ENCODE data around the gene EML6. TPM values are rescaled to one million over a fixed set of nuclear protein-coding genes. Genes with fewer than 3 reads are reported as not detected.
"Not testable (repeated sequence)": the region's sequence is repeated elsewhere in the genome, so short reads cannot be mapped to it uniquely, and the experiment has no call there.

Gene EML6
- total RNA-seq, 2 donors from 2014 or later, result 3.2 to 12.1 TPM

DNA sequence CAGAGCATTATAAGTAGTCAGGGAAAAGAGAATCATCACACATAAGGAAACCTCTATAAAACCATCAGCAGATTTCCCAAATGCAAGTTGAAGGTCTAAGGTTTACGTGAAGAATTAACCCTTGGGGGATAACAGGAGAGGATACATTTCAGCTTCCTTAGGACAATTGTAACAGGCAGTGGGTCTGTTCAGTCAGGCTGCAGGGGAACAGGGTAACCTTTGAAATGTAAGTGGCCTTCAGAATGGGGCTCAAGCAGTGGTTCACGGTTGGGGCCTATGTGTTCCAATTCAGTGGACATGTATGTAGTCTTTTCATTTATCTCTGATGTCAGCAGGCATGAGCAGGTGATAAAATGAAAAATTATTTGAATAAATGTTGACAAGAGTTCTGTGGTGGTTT is 139.3 kb downstream of the EML6 start:
- DNase-seq (ENCODE audit: low spot score), result no peak
- intact Hi-C loops (cut with DNase I), result no loop called here

DNA sequence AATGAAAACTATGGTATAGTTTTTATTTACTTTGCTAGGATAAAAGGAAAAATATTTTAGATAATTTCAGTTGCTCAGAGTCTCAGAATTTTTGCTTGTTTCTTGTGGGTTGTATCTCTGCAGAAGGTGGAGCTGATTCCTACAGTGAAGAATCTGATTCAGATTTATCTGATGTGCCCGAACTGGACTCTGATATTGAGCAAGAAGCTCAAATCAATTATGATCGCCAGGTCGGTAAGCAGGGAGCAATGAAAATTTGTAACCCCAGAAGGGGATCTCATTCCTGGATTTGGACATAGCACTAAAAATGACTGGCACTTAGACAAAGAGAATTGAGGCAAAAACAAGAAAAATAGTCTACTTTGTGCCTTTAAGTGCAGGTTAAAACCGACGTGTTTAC is 140.2 kb downstream of the EML6 start:
- intact Hi-C loops (cut with DNase I), result no loop called here
- DNase-seq (ENCODE audit: low spot score), result no peak

DNA sequence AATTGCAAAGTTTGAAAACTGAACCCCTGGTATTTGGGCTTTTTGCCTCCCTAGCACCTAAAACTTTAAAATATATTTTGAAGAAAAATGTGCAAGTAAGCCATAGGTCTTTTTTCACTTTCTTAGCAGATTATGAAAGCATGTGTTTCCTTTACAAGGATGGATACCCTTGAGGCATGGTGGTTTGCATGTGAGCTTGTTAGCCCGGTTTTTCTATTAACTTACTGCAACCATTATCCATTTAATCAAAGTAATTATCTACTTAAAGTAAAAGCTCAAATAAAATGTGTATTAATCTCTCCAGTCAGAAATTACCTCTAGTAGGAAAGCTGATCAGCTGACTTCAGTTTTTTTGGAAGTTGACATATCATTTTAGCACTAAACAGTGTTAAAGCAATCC is 140.6 kb downstream of the EML6 start:
- intact Hi-C loops (cut with DNase I), result no loop called here
- DNase-seq (ENCODE audit: low spot score), result no peak

DNA sequence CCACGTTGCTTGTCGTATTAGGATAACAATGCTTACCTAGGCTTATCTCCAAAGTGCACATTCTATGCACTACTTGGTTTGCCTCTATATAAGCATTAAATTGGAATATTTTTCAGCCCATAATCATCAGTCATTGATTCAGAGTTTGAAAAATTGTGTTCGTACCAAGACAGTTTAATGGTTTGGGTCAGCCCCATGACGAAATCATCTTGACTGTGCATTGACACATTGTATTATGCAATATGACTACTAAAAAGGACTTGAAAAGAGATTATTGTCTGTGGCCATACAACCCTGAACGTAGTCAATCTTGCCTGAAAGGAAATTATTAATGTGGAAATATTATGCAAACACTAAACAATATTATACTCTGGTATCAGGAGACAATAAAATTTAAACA is 141.3 kb downstream of the EML6 start:
- no peak for DNase-seq (ENCODE audit: low spot score)
- intact Hi-C loops (cut with DNase I), result no loop called here

DNA sequence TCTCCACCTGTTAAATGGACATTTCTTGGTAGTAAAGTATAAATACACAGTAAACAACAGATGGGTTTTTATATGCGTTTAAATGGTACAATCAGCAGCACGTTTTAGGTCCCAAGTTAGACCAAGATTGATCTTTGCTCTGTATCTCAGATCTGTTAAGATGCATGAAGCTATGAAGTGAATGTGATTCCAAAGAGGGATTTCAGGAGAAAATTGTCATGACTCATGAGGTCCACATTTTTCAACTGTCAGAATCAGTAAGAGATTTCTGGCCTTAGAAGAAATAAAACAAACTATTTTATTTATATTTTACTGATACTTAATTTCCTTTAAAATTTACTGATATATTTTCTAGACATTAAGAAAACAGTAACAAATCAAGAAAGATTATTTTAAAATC is 142.7 kb downstream of the EML6 start:
- intact Hi-C loops (cut with DNase I), result no loop called here
- no peak for DNase-seq (ENCODE audit: low spot score)

DNA sequence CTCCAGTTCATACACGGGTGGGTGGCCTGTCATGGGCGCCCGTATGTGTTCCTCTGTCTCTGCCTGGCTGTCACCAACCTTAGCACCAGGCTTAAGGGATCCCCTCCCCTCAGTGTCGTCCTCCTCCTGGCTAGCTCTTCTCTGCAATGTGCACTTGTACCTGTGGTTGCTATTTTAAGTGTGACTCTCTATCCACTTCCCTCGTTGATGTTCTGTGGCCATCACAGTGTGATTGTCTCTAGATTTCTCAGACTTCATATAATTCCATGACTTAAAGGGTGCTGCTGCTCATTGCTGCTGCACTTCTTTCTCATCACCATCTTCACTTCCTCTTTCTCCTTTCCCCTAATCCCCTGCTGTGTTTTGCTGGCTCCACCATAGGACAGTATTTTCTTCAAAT is 143.4 kb downstream of the EML6 start:
- no peak for DNase-seq (ENCODE audit: low spot score)
- intact Hi-C loops (cut with DNase I), result no loop called here

DNA sequence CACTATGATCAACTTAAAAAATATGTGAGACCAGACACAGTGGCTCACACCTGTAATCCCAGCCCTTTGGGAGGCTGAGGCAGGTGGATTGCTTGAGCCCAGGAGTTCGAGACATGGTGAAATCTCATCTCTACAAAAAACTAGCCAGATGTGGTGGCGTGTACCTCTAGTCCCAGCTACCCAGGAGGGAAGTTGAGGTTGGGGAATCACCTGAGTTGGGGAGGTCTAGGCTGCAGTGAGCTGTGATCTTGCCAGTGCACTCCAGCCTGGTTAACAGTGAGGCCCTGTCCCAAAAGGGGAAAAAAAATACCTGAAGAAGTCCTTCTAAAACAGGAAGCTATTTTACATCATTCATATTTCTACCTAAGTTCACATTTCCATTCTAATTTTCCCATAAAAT is 144.0 kb downstream of the EML6 start:
- DNase-seq (ENCODE audit: low spot score), result no peak
- intact Hi-C loops (cut with DNase I), result no loop called here

DNA sequence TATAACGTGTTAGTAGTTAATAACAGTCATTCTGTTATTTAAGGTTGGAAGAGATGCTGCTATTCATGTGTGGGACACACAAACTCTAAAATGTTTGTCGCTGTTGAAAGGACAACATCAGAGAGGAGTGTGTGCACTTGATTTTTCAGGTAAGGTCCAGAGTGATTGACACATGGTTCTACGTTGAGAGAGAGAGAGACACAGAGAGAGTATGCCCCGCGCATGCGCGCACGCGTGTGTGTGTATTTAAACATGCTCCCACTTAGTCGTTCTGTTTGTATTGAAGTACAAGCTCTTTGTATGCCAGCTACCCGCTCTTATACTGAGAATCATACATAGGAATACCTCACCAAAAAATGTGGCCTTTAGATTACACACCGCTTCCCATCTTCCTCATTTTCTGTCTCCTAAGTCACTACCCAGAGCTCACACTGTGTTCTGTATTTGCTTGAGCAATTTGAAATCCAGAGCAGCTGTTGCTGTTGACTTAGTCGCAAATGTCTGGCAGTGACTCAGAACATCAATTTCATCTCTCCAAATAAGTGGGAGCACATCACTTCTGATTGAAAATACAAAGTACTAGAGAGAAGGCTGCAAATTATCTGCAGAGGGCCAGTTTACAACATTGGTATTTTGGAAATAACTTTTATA is 148.1 kb downstream of the EML6 start:
- DNase-seq (ENCODE audit: low spot score), result no peak
- intact Hi-C loops (cut with DNase I), result no loop called here

DNA sequence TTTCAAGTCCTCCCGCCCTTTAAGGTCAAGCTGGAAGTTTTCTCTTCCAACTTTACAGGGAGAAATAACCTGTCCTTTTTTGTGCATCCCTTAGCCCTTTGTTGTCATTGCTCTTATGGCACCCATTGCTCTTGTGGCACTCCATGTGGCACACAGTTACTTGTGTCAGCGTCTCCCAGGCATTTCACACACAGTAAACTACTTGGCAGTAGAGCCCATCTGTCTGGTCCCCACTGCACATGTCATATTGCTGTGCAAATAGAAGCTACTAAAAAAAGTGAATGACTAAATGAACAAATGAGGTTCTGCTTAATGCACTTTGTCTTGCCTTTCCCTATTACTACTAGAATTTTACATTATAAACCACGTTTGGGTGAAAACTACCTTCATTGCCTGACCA is 149.3 kb downstream of the EML6 start:
- intact Hi-C loops (cut with DNase I), result no loop called here
- no peak for DNase-seq (ENCODE audit: low spot score)

DNA sequence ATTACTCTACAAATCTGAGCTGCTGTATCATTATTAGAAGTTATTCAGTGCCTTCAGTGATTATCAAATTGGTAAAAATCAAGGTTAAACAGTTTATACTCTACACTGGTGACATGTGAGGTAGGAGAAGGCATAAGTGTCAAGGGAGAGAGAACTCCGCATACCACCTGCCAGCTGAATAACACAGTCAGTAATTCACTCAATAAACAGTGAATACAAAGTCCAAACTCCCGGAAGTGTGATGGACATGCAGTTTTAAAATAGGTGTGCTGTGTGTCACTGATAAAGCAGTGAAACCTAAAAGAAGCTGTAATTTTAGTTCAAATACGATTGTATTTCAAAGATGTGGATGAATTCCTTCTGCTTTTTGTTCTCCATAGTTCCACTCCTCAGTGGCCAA is 149.8 kb downstream of the EML6 start:
- intact Hi-C loops (cut with DNase I), result not testable (repeated sequence)

DNA sequence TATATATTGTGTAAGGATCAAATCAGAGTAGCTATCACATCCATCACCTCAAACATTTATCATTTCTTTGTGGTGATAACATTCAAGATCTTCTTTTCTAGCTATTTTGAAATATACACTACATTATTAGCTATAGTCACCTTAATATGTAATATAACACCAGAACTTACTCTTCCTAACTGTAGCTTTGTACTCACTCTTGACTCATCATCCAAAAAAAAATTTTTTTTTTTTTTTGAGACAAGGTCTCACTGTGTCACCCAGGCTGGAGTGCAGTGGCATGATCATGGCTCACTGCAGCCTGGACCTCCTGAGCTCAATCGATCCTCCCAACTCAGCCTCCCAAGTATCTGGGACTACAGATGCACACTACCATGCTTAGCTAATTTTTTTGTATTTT is 153.3 kb downstream of the EML6 start:
- intact Hi-C loops (cut with DNase I), result no loop called here
- no peak for DNase-seq (ENCODE audit: low spot score)

More for the DNA sequence above, 149.8 kb downstream of the EML6 start:
- not testable (repeated sequence) for DNase-seq (ENCODE audit: low spot score)

DNA sequence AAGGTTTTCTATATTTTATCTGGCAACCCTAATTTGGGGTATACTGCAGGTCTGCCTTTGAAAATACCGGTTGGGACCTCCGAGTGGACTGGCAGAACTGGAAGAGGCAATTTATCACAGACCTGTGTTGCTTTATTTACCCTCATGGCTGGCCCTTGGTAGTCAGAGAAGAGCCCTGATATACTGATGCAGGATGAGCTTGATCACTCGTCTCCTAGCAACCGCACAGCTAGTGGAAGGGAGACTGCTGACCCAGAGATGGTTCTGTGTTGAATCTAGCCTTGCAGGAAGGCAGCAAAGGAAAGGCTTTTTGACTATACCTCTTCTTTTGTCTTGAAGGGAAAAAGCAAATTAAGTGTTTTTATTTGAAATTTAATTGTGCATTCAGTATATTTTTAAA is 154.7 kb downstream of the EML6 start:
- no peak for DNase-seq (ENCODE audit: low spot score)
- intact Hi-C loops (cut with DNase I), result no loop called here

DNA sequence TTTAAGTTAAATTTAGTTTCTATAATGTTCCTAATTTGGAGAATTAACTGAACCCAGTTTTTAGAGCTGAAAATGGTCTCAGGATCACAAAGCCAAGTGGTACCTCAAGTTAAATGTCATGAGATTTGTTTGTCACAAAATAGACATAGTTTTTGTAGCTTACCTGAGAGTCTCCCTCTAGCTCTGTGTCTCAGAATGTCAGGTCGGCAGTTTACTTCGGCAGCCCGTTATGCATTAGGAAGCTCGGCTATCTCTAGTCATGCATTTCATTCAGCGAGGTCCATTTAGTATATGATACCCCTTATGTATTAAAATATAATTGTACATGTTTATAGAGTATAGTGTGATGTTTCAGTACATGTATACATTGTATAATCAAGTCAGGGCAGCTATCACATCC is 155.6 kb downstream of the EML6 start:
- intact Hi-C loops (cut with DNase I), result no loop called here
- no peak for DNase-seq (ENCODE audit: low spot score)

DNA sequence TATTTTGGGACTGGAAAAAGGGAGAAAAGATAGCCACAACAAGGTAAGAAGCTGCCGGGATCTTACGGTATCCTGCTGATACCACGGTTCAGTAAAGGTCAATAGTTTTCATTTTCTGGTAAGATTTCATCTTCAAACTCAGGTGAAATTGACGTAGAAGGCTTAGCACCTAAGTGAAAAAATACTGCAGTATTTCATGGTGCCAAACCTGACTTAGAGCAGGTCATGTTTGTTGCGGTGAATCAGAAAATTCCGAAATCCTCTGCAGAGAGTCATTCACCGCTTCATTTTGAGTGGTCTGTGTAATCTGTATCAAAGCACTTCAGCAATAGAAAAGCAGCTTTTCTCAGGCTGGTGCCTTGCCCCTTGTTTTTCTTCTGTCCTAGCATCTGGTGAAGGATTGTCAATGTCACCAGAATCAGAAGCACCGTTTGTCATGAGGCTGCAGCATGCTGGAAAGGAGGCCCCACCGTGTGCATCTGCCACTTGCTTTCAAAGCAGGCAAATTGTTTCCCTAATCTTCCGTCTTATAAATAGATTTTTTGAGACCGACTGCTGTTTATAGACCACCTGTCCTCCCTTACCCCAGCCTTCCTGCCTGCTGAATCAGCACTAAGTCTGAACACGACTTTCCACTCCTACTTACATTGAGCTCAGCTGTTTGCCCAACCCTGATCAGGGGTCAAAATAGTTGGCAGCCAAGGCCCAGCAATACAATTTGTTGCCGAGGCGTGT is 156.3 kb downstream of the EML6 start:
- intact Hi-C loops (cut with DNase I), result no loop called here
- no peak for DNase-seq (ENCODE audit: low spot score)

DNA sequence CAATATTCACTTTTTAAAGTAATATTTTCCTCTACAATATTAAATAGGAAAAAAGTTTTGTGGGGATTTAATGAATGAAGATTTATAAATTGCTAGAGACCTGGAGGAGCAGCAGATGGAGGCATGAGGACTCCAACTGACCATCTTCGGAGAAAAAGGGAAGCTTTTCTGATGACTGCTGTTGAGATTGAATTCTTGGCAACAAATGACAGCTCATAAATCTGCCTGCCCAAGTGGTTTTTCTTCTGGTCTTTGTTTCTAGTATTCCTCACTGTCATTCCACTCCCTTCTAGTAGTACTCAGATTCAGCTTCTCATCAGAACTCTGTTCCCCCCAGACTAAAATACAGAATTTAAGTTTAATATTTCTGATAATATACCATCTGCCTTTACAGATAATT is 157.0 kb downstream of the EML6 start:
- intact Hi-C loops (cut with DNase I), result no loop called here
- no peak for DNase-seq (ENCODE audit: low spot score)

DNA sequence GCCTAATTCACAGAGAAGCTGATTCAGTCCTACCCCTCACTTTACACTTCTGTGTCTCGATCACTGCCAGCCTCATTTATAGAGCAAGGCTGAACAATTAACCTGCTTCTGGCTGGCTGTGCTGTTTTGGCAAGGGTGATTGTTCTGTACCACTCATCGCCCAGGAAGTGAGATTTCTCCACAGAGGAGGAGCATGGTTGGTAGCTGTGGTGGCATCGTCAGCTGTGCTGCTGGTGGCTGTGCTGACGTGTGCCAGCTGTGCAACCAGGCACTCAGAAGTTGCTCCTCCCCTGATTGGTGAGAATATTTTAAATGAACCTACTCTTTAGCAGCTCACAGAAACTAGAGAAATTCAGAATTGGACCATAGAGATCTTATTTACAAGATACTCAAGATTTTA is 158.3 kb downstream of the EML6 start:
- intact Hi-C loops (cut with DNase I), result no loop called here
- DNase-seq (ENCODE audit: low spot score), result no peak

DNA sequence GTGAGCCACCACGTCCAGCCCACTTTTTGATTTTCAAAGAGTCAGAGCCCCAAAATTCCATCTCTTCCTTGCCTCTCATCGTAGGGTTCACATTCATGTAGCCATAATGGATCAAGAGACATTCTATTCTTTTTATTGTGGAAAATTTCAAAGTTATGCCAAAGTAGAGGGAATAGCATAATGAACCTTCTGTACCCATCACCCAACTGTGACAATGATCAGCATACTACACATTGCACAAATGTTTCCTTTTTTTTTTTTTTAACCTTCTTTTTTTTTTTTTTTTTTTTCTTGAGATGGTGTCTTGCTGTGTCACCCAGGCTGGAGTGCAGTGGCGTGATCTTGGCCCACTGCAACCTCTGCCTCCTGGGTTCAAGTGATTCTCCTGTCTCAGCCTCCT is 162.4 kb downstream of the EML6 start:
- intact Hi-C loops (cut with DNase I), result no loop called here
- no peak for DNase-seq (ENCODE audit: low spot score)

DNA sequence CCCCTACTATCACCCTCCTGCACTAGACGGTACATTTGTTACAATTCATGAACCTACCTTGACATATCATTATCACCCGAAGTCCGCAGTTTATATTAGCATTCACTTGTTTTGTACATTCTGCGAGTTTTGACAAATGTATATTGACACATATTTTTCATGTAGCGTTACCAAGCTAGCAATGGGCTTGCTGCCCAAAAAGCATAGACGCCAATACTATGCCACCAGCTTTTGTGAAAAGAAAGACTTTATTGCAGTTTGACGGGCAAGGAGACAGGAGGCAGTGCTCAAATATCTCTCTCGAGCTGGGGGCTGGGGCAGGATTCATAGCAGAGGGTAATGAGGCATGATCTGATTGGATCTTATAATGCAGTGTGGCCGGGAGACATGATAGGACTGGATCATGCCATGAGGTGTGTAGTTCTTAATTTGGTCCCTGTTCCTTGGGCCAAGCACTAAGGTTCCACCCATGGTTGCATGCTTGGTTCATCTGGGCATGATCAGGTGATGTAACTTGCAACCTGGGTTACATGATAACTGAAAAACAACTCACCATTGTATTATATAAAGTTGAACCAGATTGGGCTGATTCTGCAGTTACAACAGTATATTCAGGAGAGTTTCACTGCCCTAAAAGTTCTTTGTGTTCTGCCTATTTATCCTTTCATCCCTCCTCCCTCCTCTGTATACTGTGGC is 164.5 kb downstream of the EML6 start:
- intact Hi-C loops (cut with DNase I), result no loop called here
- DNase-seq (ENCODE audit: low spot score), result no peak

DNA sequence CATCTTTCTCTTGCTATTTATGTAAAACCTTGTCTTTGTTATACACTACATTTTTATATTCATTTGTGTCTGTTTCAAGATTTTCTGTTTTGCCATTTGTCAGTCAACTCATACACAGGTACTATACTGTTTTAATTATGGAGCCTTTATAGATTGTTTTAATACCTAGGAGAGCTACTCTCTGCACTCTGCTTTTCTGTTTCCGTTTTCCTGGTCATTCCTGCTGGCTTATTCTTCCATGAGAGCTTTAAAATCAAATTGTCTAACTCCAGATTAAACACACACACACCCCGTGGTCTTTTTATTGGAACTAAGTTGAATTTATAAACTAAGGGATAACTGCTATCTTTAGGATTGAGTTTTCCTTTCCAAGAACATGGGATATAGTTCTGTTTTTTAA is 165.6 kb downstream of the EML6 start:
- no peak for DNase-seq (ENCODE audit: low spot score)
- intact Hi-C loops (cut with DNase I), result no loop called here

DNA sequence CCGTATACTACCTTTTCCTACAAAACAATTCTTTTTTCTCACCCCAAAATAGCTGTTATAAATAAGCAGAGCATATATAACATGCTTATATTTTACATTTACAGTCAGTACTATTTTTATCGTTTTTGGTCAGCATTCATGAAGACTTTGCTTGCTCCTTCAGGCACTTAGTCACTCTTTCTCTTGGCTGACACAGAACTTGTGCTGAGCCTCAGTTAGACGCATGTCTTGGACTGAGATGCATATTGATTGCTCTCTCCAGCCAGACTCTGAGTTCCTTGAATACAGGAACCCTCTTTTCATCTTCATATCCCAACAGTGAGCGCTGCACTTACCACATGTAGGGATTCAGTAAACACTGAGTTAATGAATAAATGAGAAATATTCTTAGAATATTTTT is 168.4 kb downstream of the EML6 start:
- DNase-seq (ENCODE audit: low spot score), result no peak
- intact Hi-C loops (cut with DNase I), result no loop called here

DNA sequence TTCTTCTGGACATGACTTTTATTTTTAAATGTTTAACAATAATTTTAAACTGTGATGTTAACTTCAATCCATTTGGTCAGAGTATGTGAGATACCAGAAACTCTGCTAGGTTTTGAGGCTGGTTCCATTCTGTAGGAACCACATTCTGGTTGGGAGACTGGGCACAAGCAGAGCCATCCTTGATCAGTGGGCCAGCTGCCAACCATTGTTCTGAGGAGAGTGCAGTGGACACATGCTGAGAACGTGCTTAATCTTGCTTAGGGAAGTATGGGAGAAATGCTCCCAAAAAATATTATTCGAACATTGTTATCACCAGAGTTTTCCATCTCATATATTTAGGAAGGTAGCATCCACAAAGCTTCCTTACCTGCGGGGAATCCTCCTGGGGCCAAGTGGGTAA is 171.0 kb downstream of the EML6 start:
- no peak for DNase-seq (ENCODE audit: low spot score)
- intact Hi-C loops (cut with DNase I), result no loop called here
